HG03159 (cell line): ENCODE results near the gene PPIL3.
A peak's percentile ranks its signal among the peaks of the same experiment; 100 is the strongest.
"Not testable (repeated sequence)": the region's sequence is repeated elsewhere in the genome, so short reads cannot be mapped to it uniquely, and the experiment has no call there.

Experiments
- ATAC-seq: cut with Tn5 transposase; IDR thresholded peaks from one replicate; pipeline ENCODE4 v1.9.1; 2021; ENCODE audit warnings: mild to moderate bottlenecking, moderate library complexity; ENCODE audit not compliant: unreplicated experiment

The PPIL3 gene

DNA sequence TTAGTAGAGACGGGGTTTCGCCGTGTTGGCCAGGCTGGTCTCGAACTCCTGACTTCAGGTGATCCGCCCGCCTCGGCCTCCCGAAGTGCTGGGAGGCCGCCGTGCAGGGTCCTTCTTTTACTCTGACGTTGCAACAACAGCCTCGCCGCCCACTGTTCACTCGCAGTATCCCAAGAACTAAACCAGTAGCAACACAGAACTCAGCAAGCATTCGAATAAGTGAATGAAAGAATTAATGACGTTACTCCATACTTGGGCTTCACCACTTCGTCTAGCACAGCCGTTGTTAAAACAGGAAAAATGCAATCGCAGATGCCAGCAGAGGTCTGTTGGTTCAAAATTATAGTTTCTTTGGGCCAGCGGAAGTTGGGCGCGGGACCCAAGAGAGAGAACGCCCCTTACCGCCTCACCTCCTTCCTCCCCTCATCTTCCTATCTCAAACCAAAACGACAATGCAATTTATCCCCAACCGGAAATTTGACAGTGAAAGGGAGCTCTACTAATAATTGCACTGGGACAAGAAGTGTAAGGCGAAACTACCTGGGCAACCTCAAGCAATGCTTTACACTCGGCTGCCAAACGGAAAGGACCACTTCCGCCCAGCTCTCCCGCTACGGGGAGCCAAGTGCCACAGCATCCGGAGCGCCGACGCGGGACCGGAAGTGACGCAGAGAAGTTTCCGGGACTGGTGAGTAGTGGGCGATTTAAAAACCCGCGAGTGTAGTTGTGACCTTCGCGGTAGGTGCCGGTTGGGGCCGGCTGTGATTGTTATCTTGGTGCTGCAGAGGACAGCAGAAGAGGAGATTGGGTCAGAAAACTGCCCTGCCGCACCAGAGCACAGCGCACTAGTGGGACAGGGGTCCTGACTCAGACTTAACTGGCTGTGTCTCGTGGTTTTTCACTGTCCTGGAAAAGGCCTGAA is at the start of gene PPIL3, which contains the start of gene NIF3L1:
Gene PPIL3, minus strand, starts transcription at position 374 of the 922 bp plus-strand sequence. CDS start 1,462 bp downstream, outside the sequence.
Gene NIF3L1, plus strand, starts transcription at position 668 of the 922 bp plus-strand sequence. CDS start 2,573 bp downstream, outside the sequence.
- peak; percentile 87 for ATAC-seq

DNA sequence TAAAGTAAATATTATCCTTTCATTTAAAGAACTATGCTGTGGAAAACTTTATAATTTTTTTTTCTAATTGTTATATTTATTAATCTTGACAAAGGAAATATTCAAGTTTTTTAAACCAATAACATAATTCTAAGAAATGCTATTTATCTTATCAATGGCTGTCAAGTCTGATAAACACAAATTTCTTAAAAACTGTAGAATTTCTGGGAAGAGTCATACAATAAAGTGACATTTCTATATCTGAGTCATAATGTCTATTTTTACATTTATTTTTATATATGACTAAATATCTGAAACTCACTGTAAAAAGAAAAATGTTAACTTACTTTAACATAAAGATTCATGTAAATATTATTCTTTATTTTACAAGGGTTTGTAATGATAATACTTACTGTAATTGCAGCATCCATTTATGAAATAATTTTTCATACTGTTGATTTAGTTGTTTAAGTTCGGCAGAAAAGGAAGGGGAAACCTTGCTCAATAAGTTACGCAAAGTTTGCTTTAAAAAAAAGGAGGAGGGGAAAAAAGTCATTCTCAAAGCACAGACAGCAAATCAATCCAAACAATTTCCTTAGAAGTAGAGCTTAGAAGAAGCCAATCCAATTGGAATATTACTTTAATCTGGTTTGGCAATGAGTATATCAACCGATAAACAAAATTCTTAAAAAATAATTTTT is 42.2 kb upstream of the PPIL3 start:
- ATAC-seq, result no peak

DNA sequence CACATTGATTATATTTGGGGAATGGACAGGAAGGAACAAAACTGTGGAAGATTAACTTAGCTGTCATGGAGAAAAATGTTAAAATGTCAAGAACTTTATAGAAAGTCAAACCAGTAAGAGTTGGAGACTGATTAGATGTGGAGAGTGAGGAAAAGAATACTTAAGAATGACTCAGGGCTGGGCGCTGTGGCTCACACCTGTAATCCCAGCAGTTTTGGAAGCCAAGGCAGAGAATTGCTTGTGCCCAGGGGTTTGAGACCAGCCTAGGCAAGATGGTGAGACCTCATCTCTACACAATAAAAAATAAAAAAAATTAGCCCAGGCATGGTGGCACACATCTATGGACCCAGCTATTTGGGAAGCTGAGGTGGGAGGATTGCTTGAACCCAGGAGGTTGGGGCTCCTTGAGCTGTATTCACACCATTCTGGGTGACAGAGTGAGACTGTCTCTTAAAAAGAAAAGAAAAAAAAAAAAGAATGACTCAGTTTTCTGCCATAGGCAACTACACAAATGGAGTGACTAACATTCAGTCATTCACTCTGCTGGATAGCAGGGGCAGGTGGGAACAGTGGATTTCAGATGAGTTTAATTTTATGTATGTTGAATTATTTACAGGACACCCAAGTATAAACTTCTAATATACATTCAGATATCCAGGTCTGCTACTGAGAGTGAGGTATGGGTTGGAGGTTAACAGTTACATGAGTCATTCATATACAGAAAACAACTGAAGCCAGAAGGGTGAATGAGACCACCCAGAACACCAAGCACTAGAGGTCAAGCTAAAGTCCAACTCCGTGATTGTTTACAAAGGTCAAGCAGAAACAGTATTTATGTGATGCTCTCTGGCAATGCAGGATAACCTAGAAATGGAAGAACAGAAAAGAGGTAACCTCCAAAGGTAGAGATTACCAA is 40.7 kb upstream of the PPIL3 start:
- ATAC-seq, result no peak

DNA sequence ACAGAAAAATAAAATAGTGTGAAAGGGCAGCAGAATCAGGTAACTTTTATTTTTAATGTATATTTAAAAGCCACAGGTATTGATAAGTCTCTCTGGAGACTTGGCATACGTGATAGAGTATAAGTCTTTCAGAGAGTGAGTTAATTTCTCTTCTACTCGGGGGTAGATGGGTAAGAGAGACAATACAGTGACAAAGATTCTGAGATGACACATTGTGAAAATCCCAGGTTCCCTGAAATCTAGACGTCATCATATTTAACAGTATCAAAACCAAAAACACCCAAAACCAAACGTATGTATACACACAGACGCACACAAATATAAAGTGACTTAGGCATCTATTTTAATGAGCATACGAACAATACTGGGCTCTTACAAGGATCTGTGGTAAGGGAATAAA is 33.6 kb upstream of the PPIL3 start:
- no peak for ATAC-seq

DNA sequence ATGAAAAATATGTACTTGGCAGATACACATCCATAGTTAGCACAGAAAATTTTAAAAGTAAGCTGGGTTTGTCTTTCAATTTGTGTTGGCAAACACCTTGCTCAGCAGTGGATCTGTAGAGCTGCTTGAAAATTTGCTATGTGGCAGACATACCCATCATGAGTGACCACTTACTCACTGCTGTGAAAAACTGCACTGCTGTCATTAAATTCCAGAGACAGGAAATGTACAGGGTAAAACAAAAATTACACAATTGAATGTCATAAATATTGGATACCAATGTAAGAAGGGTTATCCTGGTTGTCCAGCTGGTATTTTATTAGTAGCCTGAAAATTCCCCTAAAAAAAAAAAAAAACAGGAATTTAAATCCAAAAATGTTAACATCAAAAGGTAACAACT is 24.8 kb upstream of the PPIL3 start:
- no peak for ATAC-seq

DNA sequence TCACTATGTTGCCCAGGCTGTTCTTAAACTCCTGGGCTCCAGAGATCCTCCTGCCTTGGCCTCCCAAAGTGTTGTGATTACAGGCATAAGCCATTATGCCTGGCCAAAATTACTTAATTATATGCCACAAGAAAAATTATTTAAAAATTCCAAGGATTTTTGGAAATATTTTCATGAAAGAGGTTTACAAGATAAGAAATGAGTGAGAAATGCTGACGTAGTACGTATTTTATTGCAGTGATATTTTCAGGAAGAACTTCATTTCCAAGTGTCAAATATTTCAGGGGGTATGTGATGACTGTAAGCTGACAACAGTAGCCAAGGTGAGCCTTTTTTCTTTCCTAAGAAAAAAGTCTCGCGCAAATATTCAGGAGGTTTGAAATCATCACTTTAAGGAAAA is 21.1 kb upstream of the PPIL3 start:
- ATAC-seq, result no peak

DNA sequence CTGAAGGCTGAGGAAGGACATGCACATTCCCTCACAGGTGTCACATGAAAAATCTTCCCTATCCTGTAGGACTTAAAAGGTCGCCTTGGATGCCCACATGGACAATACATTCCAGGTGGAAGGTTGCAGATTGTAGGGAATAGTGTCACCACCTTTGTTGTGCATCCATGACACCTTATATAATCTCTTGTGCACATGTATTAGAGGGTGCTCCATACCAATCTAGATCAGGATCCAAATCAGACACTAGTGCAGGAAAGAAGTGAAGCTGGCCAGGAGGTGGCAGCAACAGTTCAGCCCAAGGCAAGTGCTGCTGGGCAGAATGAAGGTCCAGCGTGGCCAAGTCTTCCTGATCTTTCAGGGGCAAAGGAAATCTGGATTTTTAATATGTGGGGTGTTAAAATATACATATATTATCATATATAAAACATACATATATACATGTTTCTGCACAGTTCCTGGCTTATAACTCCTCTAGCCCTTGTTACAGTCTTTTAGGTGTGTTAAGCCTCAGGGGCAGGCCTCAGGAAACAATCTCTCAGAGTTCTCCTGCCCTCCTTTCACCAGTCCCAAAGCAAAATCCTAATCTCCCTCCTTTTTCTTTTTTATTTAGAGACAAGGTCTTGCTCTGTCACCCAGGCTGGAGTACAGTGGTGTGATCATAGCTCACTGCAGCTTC is 16.9 kb upstream of the PPIL3 start:
- no peak for ATAC-seq

DNA sequence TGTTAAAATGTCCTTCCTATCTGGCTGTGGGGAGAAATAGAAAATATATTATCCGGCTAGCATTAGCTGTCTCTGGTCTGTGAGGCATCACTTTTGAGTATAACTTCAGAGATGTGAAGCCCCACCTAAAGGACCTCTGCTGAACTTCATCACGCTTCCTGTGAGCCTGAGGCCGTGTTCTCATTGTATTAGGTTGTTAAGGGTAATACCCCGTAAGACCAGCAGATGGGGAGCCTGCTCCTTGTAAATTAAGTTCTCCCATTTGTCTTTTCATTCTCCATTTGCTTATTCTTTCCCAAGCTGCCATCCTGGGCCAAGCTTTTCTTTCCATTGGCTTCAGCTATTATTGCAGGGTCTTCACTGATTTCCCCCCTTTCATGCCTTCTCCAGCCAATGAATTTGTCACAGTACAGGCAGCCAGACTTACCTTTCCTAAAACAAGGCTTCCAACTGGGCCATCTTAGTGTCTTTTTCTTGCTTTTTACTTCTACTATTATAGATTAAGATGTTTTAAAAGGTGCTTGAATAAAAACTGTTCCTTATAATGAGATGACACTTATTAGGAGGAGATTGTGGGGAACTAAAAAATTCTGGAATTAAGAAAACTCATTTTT is 12.7 kb upstream of the PPIL3 start:
- ATAC-seq, result peak; percentile 97

DNA sequence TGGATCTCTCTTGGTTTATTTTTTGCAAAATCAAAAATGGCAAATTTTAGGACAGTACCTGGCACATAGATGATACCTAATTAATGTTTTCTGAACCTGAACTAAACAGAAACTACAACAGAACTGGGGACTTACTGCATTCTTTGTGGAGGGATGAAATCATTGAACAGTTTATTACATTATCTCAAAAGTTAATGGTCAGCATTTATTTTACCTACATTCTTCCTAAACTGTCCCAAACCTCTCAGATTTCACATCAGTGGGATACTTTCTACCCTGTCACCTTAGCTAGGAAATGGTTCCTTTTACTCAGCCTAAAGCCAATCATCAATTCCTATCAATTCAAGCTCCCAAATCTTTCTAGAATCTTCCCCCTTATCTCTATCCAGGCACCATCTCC is 10.6 kb upstream of the PPIL3 start:
- ATAC-seq, result no peak

DNA sequence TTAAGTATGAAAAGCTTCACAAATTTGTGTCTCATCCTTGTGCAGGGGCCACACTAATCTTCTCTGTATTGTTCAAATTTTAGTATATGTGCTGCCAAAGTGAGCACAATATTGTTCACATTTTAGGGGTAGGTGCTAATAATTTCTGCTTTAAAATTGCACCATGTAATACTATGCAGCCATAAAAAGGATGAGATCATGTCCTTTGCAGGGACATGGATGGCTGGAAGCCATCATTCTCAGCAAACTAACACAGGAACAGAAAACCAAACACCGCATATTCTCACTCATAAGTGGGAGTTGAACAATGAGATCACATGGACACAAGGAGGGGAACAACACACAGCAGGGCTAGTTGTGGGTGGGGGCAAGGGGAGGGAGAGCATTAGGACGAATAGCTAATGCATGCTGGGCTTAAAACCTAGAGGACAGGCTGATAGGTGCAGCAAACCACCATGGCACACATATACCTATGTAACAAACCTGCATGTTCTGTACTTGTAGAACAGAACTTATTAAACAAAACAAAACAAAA is 7.1 kb downstream of the PPIL3 start:
- not testable (repeated sequence) for ATAC-seq

DNA sequence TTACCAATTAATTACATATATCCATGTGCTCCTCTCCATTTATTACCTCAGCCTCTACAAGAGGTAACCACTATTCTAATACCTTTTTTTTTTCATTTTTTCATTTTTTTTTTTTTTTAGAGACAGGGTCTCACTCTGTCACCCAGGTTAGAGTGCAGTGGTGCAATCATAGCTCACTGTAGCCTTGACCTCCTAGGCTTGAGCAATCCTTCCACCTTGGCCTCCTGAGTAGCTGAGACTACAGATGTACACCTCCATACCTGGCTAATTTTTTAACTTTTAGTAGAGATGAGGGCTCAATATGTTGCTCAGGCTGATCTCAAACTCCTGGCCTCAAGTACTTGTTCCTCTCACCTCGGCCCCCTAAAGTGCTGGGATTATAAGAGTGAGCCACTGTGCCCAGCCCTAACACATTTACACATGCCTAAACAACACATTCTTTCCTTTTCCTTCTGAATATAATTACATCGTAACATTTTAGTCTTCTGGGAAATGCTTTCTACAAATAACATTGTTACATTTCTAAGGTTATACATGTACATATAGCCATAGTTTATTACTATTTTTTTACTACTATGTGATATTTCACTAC is 10.5 kb downstream of the PPIL3 start:
- no peak for ATAC-seq

DNA sequence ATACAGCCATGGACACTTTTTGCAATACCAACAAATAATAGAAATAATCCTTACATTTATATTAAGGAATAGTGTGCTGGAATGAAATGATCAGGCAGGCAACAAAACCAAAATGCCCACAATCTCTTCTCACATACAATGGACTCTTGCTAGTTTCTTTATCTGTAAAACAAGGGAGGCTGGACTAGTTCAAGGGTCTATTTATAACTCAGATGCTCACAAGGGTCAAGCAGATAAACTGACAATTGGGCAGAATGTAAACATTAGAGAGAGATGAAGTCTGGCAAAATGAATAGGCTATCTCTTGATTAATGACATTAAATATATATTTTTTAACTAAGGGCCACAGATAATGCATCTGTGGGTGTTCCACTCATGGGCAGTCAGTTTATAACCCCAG is 11.4 kb downstream of the PPIL3 start:
- ATAC-seq, result no peak

DNA sequence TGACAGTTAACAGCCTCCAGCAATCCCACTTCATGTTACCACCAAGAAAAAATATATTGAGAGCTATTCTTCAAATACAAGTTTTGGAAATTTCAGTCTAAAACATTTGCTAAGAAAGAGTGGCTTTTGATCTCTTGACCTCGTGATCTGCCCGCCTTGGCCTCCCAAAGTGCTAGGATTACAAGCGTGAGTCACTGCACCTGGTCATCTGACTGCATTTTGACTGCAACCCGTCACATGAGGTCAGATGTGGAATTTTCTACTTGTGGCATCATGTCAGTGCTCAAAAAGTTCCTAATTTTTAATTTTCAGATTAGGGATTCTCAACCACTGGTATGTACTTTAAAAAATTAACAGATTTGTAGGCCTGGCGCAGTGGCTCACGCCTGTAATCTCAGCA is 15.3 kb downstream of the PPIL3 start:
- ATAC-seq, result no peak

DNA sequence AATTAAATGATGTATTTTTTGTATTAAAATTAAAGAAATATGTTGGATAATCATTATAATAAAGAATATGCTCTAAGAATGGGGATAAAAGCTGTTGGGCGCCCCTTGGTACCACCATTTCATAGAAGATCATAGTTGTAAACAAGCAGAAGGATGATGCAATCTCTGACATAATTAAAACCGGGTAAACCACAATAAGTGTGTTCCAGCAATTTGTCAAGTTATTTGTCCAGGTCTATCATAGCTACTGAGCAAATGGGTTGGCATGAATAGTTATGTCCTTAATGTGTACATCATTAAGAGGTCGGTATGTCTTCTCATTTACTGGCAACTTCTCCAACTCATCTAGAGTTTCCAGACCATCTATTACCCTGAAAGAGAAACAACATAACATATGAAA is 17.7 kb downstream of the PPIL3 start:
- ATAC-seq, result no peak

DNA sequence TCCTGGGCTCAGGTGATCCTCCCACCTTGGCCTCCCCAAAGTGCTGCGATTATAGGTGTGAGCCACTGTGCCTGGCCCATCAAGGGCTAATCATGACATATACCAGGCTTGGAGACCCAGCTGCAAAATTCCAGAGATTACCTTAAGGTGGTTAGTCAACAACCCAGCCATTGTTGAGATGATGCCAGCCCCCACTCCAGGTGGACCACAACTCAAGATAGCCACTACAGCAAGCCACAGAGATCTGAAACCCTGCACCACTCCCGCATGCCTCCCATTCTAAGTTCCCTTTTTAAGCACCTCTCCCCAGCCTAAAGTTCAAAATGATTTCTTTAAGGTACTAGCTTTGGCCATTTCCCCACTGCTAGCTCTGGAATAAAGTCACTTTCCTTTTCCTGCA is 19.9 kb downstream of the PPIL3 start:
- ATAC-seq, result no peak

DNA sequence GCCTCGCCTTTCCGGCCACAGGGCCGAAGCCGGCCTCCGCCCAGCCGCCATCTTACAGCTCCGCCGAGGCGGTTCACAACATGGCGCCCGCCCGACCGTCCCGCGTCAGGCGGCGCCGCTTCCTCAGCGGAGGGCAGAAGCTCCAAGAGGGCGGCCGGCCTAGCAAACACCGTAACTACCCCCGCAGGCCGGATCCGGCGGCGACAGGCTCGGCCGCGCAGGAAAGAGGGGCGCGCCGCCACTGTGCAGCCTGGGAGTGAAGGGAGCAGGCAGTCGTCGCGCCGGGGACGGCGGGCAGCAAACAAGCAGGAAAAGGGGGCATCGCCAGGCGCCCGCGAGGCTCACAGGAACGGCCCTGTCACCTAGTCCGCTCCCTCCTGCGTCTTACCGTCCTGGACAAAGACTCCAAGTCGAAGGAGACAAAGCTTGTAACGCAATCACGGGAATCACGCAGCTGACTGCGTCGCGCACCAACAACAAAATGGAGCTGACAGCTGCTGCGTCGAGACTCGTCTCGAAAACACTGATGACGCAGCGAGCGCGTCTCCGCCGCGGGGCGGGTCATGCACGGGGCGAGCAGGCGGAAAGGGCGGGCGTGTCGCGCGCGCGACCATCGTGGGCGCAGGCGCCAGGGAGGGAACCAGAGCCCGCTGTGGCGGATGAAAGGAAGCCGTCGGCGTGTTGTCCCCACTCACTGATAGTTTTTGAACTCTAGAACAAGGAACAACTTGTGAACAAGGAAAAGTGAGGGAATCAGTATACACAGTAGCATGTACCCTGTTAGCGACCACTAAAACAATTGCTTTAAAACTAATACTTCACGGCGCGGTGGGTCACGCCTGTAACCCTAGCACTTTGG is 24.5 kb downstream of the PPIL3 start, which contains the start of gene CLK1:
Gene CLK1, minus strand, starts transcription at position 483 of the 859 bp plus-strand sequence. CDS start 2,796 bp downstream, outside the sequence.
- peak; percentile 74 for ATAC-seq

DNA sequence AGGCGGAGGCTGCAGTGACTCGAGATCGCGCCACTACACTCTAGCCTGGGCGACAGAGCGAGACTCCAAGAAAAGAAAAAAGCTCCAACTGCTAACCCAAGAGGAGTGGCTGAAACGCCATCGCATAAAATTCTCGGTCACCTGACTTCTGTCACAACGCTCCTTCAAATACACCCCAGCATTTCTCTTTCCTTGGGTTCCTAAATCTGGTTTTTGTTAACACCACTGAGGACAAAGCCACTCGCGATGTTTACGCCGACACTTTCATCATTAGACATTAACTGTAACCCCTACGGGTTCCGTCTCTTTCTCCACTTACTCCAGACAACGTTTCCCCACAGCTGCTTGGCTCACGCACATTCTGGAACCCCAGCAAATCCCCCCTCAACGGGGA is 25.1 kb downstream of the PPIL3 start:
- peak; percentile 10 for ATAC-seq

DNA sequence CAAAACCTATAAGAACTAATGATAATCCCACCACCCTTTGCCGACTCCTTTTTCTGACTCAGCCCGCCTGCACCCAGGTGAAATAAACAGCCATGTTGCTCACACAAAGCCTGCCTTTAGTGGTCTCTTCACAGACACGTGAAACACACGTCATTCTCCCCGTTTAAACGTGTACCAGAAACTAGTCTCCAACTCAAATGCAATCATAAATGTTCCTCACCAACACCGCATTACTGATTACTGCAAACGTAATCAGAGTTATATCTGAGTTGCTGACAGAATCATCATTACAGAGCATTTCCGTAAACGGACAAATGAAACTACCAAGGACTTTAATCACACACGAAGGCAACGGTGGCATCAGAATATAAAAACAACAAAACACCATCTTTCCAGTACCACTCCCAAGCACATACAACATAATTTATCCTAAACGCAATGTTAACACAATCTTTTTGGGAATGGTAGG is 26.3 kb downstream of the PPIL3 start:
- ATAC-seq, result no peak
